Activated T-helper 1 cell treated with anti-CD3 and anti-CD28 coated beads, Interleukin-12 subunit alpha, Interleukin-12 subunit beta, Interleukin-2, Interleukin-4 antibody, amounts not matched to agents 30 ng/mL and 10 ng/mL and 1 ng/mL, durations not matched to agents 14 hours and 24 hours and 36 hours (primary cell): ENCODE data around the gene EXOC3L2. TPM values are rescaled to one million over a fixed set of nuclear protein-coding genes. Genes with fewer than 3 reads are reported as not detected.

Experiments
- DNase-seq: peaks from one replicate; pipeline ENCODE4 v3.0.0; 2021; ENCODE audit warnings: low spot score
- H3K27ac Mint-ChIP-seq: one replicate; pipeline ENCODE4 v1.8.0; 2021; ENCODE audit warnings: mild to moderate bottlenecking, mixed read lengths
- H3K27me3 Mint-ChIP-seq: one replicate; pipeline ENCODE4 v1.8.0; 2022; ENCODE audit warnings: mild to moderate bottlenecking, moderate library complexity, mixed read lengths; ENCODE audit not compliant: insufficient read depth
- H3K36me3 Mint-ChIP-seq: one replicate; pipeline ENCODE4 v1.8.0; 2021; ENCODE audit warnings: low read depth, mixed read lengths
- H3K4me1 Mint-ChIP-seq: one replicate; pipeline ENCODE4 v1.8.0; 2021; ENCODE audit warnings: low read depth, mixed read lengths
- H3K4me3 Mint-ChIP-seq: one replicate; pipeline ENCODE4 v1.8.0; 2021; ENCODE audit warnings: mild to moderate bottlenecking, moderate library complexity, mixed read lengths
- H3K9me3 Mint-ChIP-seq: one replicate; pipeline ENCODE4 v1.8.0; 2021; ENCODE audit warnings: mixed read lengths
- intact Hi-C: fragments of 100-400 bp; cut with micrococcal nuclease; formaldehyde crosslinking; loops from one replicate; pipeline ENCODE4 v1.15.1; 2024
- total RNA-seq: library from RNA; stranded (reverse); gene quantifications from 2 replicates; pipeline ENCODE4 v1.2.3, GENCODE V29; 2022

Gene EXOC3L2
- total RNA-seq, 1 donor from 2014 or later = not detected

DNA sequence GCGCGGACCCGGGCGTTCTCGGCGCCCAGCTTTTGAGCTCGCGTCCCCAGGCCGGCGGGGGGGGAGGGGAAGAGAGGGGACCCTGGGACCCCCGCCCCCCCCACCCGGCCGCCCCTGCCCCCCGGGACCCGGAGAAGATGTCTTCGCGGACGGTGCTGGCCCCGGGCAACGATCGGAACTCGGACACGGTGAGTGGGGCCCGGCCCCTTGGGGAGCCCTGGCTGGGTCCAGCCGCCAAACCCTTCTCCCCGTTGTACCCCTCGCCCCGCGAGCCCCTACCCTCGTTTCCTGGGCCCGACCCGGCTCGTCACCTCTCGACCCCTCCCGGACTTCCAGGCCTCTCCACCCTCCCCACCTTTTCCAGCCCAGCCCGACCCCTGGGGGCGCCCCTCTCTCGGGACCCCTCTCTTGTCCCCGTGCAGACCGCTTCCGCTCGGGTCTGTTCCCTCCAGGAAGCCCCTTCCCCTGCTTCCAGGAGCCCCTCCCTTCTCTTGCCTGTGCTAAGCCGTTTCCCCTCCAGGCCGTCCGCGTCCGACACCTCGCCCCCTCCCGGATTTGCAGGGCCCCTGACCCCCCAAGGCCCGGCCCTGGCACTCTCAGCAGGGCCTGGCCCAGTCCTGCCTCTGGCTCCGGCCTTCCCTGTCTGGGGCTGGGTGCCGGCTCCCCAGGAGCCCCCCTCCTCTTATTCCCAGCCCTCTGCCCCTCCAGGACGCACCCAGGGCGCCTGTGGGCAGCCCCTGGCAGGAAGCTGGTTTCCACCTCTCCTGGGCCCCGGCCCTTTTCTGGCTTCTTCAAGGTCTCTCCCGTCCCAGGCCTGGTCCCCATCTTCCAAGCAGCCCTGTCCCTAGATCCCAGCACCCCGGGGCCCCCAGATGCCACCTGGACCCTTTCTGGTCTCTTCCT is 6.5 kb upstream of the EXOC3L2 start:
- no peak for DNase-seq
- Mint-ChIP-seq H3K4me1 (peaks cover 19% of the 10 kb centered on the region), H3K27me3 (peaks cover 2% of the 10 kb centered on the region), H3K9me3 (no peaks in the 10 kb centered on the region), H3K4me3 (peak overlapping the region; percentile 75), H3K36me3 (no peaks in the 10 kb centered on the region), H3K27ac (peak overlapping the region; percentile 70)
- intact Hi-C loops = loop anchor here (1.0 to 5.0 kb wide), 4 partner anchors 73 to 236 kb away; partner anchors contain the start of genes BLOC1S3, ERCC2, GEMIN7 and TRAPPC6A

DNA sequence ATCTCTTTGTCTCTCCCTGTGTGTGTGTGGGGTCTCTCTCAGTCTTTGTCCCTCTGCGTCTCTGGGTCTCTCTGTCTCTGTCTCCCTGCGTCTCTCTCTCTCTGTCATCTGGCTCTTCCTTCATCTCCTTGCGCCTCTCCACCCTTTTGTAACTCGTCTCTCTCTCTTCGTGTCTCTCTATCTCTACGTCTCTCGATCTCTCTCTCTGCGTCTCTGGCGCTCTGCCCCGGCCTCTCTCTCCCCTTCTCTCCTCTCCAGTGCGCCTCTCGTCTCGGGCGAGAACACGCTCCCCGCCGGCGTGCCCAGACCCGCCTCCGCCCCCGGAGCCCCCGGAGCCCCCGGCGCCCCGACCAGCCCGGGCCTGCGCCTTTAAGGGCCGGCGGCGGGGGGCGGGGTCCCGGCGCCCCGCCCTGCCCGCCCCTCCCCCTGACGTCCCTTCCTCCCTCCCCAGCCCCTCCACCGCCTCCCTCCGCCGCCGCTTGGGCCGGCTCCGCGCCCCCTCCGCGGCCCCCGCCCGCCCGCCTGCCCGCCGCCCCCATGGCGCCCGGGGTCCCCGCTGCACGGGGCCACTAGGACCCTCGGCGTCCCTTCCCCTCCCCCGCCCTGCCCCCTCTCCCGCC is 5.7 kb upstream of the EXOC3L2 start, which contains the start of gene MARK4:
MARK4 (plus strand) TSS at position 440 of the 620 bp plus-strand sequence. CDS start 318 bp downstream, outside the sequence.
- peak; percentile 40 for DNase-seq
- intact Hi-C loops = loop anchor here (1.0 to 5.0 kb wide), 4 partner anchors 73 to 236 kb away; partner anchors contain the start of genes BLOC1S3, ERCC2, GEMIN7 and TRAPPC6A
- peak within 1 kb of the TSS; percentile 70 for H3K27ac Mint-ChIP-seq
- H3K36me3 Mint-ChIP-seq = no peaks in the 10 kb centered on the region
- H3K4me3 Mint-ChIP-seq = peak within 1 kb of the TSS; percentile 87
- no peaks in the 10 kb centered on the region for H3K9me3 Mint-ChIP-seq
- H3K27me3 Mint-ChIP-seq = peaks cover 2% of the 10 kb centered on the region
- peaks cover 19% of the 10 kb centered on the region for H3K4me1 Mint-ChIP-seq

DNA sequence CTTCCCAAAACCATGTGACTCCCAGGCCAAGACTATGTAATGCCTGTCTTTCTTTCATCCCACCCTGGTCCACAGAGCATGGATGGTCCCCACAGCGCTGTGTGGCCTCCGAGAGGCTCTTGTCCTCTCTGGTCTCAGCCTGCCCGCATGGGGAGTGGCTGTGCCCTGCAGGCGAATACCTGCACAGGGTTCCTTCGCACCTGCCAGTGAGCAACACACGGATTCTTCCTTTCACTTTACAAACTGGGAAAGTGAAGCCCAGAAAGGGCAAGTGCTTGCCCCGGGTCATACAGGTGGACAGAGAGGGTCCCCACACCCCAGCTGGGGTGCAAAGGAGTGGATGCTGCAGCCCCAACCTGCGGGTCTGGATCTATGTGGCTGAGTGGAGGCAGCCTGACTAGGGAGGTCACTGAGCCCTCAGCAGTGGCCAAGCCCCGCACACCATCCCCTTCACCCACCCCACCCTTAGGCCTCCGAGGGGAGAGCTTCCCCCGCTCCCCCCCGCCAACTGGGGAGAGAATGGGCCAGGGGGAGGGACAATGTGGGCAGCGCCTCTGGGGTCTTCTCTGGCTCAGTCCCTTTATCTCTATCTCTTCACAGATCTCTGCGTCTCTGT is 5.1 kb upstream of the EXOC3L2 start:
- intact Hi-C loops = loop anchor here (5.0 kb wide), 2 partner anchors 173 to 237 kb away; partner anchors contain the start of genes GEMIN7 and ZNF296
- DNase-seq = no peak
- Mint-ChIP-seq H3K4me1 (peaks cover 19% of the 10 kb centered on the region), H3K27ac (peak overlapping the region; percentile 70), H3K4me3 (peak overlapping the region; percentile 87), H3K36me3 (no peaks in the 10 kb centered on the region), H3K27me3 (peaks cover 2% of the 10 kb centered on the region), H3K9me3 (no peaks in the 10 kb centered on the region)

DNA sequence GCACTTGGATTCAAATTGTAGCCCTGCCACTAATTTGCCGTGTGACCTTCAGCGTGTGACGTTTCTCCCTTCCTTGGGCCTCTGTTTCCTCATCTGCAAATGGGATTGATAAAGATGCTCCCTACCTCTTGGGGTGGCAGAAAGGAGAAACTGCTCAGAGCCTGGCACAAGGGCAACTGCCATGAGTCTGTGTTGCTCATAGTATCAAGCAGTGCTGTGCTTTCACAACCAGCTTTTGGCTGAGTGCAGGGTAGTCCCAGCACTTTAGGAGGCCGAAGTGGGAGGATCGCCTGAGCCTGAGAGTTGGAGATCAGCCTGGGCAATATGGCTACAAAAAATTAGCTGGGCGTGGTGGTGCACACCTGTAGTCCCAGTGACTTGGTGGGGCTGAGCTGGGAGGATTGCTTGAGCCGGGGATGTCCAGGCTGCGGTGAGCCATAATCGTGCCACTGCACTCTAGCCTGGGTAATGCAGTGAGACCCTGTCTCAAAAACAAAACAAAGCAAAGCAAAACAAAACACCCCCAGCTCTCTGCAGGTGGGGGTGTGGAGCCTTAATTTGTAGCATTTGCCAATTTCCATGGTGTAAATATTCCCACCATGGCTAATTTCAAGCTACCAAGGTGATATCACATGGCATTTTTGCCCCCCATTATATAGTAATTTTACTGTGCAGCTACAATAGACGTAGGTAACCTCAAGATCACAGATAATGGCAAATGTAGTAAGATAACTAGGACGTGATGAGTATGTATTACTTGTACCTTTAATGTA is 4.2 kb upstream of the EXOC3L2 start:
- DNase-seq = no peak
- H3K4me3 Mint-ChIP-seq = peak overlapping the region; percentile 30
- H3K9me3 Mint-ChIP-seq = no peaks in the 10 kb centered on the region
- no peak overlapping the region for H3K27ac Mint-ChIP-seq
- intact Hi-C loops = loop anchor here (5.0 kb wide), 2 partner anchors 172 to 238 kb away; partner anchors contain the start of genes GEMIN7 and ZNF296
- peaks cover 2% of the 10 kb centered on the region for H3K27me3 Mint-ChIP-seq
- H3K4me1 Mint-ChIP-seq = peaks cover 19% of the 10 kb centered on the region
- no peaks in the 10 kb centered on the region for H3K36me3 Mint-ChIP-seq

DNA sequence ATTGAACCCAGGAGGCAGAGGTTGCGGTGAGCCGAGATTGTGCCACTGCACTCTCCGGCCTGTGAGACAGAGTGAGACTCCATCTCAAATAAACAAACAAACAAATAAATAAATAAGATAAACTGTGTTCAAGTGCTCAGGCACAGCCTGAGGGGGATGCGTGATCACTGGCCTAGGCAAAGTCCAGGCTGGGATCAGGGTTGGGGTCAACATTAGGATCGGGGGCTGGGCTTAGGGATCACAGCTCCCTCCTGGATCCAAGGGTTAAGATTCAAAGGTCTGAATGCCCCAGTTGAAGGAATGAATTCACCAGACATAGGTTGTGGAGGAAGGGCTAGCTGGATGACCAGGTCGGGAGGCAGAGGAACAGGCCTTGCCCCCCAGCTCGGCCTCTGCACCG is 1.9 kb upstream of the EXOC3L2 start:
- Mint-ChIP-seq H3K4me3 (no peak overlapping the region), H3K36me3 (no peaks in the 10 kb centered on the region), H3K27ac (no peak overlapping the region), H3K9me3 (no peaks in the 10 kb centered on the region), H3K27me3 (peaks cover 2% of the 10 kb centered on the region), H3K4me1 (peaks cover 7% of the 10 kb centered on the region)
- DNase-seq = no peak
- intact Hi-C loops = no loop called here

DNA sequence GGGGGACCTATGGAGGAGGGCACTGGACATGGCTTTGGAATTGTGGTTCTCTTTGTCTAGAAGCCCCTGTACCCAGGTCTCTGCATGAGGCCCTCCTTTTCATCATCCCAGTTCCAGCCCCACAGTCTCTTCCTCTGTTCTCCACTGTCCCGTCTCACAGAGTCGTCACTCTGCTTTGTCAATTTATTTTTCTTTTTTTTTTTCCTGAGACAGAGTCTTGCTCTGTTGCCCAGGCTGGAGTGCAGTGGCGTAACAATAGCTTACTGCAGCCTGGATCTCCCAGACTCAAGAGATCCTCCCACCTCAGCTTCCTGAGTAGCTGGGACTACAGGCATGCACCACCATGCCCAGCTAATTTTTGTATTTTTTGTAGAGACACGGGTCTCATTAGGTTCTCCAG is 619 bp upstream of the EXOC3L2 start:
- H3K27me3 Mint-ChIP-seq = peaks cover 2% of the 10 kb centered on the region
- no peak for DNase-seq
- H3K27ac Mint-ChIP-seq = no peak overlapping the region
- peaks cover 4% of the 10 kb centered on the region for H3K4me1 Mint-ChIP-seq
- intact Hi-C loops = no loop called here
- H3K4me3 Mint-ChIP-seq = no peak overlapping the region
- no peaks in the 10 kb centered on the region for H3K9me3 Mint-ChIP-seq
- no peaks in the 10 kb centered on the region for H3K36me3 Mint-ChIP-seq

DNA sequence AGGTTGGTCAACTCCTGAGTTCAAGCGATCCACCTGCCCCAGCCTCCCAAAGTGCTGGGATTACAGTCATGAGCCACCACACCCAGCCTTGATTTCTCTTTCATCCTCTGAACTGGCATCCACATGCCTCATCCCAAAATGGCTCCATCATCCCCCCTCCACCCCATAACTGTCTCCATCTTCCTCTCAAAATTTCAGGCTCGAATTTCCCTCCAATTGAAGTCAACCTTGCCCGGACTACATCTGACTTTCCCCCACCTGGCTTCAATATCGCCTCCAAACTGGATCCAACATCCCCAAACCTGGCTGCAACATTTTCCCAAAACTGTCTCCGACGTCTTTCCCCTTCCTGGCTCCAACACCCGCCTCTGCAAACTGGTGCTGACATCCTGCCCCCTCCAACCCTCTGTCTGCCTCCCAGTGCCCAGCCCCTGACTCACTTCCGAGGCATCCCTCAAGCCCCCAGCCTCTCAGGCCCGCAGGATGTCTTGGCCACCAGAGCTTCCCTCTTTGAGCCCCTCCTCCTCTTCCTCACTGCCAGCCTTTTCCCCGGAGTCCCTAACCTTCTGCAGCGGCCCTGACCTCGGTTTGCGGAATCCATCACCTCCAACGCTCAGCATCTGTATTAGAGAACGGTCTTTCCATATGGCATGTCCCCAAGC is 943 bp downstream of the EXOC3L2 start:
- intact Hi-C loops = no loop called here
- Mint-ChIP-seq H3K36me3 (no peaks in the 10 kb centered on the region), H3K4me1 (no peaks in the 10 kb centered on the region), H3K27ac (no peak overlapping the region), H3K27me3 (no peaks in the 10 kb centered on the region), H3K9me3 (no peaks in the 10 kb centered on the region), H3K4me3 (no peak overlapping the region)
- no peak for DNase-seq

DNA sequence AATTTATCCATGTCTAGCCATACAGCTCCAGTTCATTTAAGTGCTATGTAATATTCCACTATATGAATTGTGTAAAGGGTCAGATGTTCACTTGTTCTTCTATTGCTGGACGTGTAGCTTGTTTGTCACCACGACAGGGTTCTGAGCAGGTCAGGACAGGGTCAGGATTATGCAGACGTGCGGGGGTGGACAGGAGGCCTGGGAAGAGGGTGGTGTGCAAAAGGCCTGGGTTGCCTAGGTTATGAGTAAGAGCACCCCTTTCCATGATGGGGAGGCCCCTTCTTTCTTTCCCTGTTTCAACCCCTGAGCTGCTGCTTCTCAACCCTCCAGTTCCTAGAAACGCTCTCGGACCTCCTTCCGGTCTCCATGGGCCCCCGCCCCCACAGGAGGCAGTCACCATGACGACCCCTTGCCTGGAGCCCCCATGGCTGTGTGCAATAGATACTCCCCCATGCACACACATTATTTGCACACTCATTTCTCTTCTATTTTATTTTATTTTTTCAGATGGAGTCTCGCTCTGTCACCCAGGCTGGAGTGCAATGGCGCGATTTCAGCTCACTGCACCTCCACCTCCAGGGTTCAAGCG is 2.0 kb downstream of the EXOC3L2 start:
- intact Hi-C loops = no loop called here
- no peak overlapping the region for H3K27ac Mint-ChIP-seq
- H3K4me1 Mint-ChIP-seq = no peaks in the 10 kb centered on the region
- DNase-seq = no peak
- H3K9me3 Mint-ChIP-seq = no peaks in the 10 kb centered on the region
- H3K36me3 Mint-ChIP-seq = no peaks in the 10 kb centered on the region
- H3K27me3 Mint-ChIP-seq = peaks cover under 1% of the 10 kb centered on the region
- H3K4me3 Mint-ChIP-seq = no peak overlapping the region

DNA sequence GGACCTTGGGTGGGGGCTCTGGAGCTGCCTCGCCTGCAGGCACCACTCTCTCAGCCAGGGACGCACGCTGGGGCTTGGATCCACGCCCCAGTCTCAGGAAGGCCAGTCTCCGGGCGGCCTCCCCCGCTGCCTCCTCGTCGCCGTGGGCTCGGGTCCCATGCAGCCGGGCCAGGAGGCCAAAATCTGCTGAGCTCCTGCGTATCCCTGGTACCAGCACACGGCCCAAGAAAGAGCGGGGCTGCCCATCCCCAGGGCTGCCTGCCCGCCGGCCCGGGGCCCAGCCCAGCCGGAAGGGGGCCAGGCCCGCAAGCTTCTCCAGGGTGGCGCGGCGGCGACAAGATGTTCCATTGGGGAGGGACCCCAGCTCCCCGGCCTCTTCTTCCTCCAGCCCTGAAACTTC is 6.7 kb downstream of the EXOC3L2 start:
- intact Hi-C loops = no loop called here
- Mint-ChIP-seq H3K36me3 (no peaks in the 10 kb centered on the region), H3K4me1 (no peaks in the 10 kb centered on the region), H3K9me3 (no peaks in the 10 kb centered on the region), H3K4me3 (no peak overlapping the region), H3K27ac (no peak overlapping the region), H3K27me3 (peaks cover 20% of the 10 kb centered on the region)
- no peak for DNase-seq

DNA sequence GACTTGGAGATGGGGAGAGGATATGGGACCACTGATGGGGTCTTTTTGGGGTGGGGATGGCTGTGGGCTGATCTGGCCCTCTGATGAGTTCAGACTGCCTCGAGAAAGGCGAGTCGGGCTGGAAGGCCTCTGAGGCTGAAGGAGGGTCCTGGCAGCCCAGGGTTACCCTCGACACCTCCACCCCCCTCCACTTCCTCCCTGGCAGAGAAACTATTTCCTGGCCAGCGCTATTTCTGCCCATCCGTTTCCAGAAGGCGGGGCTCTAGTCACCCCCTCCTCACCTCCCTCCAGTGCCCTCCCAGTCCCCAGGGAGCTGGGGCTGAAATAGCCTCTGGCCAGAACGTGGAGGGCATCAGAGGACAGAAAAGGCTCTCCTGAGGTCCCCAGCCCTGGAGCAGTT is 9.7 kb downstream of the EXOC3L2 start:
- intact Hi-C loops = no loop called here
- H3K9me3 Mint-ChIP-seq = no peaks in the 10 kb centered on the region
- no peaks in the 10 kb centered on the region for H3K36me3 Mint-ChIP-seq
- H3K27ac Mint-ChIP-seq = no peak overlapping the region
- DNase-seq = no peak
- H3K27me3 Mint-ChIP-seq = peaks cover 20% of the 10 kb centered on the region
- H3K4me3 Mint-ChIP-seq = no peak overlapping the region
- no peaks in the 10 kb centered on the region for H3K4me1 Mint-ChIP-seq

DNA sequence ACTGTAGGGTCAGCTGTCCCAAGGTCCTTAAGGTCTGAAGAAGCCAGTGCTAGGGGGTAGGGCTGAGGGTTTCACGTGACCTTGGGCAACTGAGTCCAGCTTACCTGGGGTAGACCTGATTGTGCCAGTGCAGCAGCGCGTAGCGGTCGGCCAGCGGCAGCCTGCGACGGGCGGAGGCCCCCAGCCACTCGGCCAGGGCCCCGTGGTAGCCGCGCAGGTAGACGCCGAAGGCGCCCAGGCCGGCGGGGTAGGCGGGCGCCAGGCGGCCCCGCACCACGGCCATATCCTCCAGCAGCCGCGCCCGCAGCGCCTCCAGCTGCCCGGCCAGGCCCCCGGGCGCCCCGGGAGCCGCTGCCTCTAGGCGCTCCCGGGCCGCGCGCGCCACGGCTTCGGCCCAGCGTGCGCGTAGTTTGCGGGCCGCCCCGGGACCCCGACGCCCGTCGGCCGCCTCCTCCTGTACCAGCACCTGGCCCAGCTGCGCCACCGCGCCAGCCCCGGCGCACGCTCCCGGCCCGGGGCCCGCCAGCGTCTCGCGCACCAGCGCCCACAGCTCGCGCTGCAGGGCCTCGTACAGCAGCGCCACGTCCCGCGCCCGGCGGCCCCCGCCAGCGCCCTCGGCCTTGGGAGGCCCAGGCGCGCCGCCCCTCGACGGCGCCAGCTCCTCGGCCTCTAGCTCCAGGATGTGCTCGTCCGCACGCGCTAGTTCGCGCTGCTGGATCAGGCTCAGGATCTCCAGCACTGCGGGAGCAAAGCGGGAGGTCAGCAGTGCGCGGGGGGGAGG is 10.9 kb downstream of the EXOC3L2 start:
- no peaks in the 10 kb centered on the region for H3K4me1 Mint-ChIP-seq
- intact Hi-C loops = no loop called here
- H3K27me3 Mint-ChIP-seq = peaks cover 20% of the 10 kb centered on the region
- DNase-seq = no peak
- no peaks in the 10 kb centered on the region for H3K36me3 Mint-ChIP-seq
- H3K4me3 Mint-ChIP-seq = no peak overlapping the region
- no peak overlapping the region for H3K27ac Mint-ChIP-seq
- H3K9me3 Mint-ChIP-seq = no peaks in the 10 kb centered on the region
